Activated CD4-positive, alpha-beta T cell treated with anti-CD3 and anti-CD28 coated beads, Interleukin-2, Interleukin-4, amounts not matched to agents 100 ng/mL and 50 ng/mL, durations not matched to agents 16 hours and 8 hours (primary cell): ENCODE measurements around the gene KCNAB1.

Experiments used
- DNase-seq: peaks from one replicate; pipeline ENCODE4 v3.0.0-alpha.2; 2020; ENCODE audit warnings: low spot score

Gene KCNAB1

DNA sequence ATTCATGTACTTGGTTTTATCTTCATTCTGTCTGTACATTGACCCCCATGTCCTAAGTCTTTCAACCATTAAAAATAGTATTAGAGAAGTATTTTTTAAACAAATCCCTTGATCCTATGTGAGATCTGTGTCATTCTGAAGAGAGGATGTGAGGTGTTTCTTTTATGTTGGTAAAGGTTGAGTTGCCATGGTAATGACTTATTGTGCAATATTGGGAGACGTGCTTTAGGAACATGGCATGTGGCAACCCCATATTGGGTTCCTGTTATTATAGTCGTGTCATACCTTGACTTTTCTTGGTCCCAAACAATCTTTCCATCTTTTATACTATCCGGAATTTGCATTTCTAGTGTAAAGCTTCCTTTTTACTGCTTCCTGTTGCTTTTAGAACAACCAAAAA lies 203.1 kb downstream of the KCNAB1 start:
- DNase-seq, result no peak

DNA sequence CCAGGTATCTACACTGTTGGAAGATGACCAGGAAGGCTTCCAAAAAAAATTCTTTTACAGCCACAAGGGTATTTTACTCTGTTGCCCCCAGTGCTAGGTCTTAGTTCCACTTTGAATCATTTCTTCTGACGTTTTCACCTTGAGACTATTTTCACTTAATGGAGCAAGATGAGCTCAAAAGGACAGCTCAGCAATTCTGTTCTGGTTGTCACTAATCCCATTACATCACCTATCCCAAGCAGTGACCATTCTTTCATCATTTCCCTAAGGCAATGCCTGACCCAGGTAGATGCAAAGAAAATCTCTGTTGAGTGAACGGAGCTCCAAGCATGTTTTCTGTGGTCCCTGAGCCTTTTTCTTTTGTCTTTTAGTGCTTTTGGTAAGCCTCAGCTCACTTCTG lies 210.0 kb downstream of the KCNAB1 start:
- DNase-seq, result no peak

DNA sequence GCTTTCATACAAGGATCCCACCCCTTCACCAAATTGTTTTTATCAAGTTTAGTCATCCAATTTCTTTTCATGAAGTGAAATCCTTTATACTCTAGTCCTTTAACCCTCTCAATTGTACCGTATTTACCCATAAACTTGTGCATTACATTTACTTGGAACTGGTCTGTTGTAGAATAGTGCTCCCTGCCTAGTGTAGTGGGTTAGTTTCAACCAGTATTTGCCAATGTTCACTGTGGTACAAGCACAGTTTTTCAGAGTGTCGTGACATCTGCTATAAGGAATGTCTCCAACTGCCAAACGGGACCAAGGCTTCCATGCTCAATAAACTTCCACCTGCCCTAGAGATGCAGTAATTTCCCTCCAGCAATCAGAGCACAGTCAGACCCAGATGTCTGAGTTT lies 211.9 kb downstream of the KCNAB1 start:
- DNase-seq, result no peak

DNA sequence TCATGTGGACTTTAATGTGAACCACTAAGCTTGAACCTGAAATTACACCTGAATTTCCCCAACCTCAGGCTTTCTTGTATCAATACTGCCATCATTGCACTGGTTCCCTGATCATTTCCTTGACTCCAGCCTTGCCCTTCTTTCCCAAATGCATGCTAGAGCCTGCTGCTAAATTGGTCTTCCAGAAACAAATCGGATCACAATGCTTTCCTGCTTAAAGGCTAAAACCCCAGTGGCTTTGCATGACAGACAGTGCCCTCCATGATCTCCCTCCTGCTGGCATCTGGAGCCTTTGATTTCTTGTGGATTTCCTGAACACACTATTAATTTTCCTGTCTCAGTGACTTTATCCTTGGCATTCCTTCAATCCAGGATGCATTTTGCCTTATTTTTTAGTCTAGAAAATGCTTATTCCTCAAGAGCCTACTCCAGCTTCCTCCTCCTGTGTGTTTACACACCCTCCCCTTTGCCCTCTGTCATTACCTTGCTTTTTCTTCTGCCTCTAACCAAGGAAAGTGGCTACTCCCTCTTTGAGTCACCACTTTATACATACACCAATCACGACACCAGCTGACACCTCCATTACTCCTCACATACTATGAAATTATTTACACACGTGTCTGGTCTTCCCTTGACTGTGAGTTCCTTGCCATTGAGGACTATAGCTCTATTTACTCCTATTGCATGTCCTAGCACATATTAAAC lies 214.6 kb downstream of the KCNAB1 start:
- no peak for DNase-seq

DNA sequence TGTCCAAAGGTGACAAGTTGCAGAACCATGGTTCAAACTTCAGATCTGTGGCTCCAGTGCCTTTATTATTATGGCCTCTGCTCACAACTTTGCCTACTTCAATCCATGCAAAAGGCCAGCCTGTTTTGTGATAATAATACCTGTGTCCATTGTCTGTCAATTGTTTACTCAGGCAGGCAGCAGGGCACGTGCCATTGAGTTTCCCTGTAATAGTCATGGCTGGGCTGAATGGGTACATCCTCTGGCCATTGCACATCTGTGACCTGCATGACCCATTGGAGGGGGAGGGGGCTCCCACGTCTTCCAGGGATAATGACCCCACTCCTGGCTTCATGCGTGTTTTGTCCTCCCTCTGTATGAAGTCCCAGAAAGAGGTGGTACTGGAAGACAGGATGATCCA lies 219.1 kb downstream of the KCNAB1 start:
- no peak for DNase-seq

DNA sequence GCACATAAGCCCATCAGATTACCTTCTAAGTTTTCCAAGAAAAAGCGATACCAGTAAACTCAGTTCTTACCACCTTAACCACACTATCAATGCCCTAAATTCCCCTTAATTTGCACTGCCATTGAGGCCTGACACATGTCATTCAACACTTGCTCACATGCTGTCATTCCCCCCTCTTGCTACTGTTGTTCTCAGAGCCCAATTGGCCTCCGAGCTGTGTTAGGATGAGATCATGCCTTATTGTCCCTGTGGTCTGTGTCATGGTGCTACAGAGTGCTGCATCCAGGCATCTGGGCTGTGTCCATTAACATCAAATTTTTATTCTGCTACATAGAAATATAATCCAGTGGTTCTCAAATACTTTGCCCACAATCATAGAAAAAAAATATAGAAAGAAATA lies 221.0 kb downstream of the KCNAB1 start:
- DNase-seq, result no peak

DNA sequence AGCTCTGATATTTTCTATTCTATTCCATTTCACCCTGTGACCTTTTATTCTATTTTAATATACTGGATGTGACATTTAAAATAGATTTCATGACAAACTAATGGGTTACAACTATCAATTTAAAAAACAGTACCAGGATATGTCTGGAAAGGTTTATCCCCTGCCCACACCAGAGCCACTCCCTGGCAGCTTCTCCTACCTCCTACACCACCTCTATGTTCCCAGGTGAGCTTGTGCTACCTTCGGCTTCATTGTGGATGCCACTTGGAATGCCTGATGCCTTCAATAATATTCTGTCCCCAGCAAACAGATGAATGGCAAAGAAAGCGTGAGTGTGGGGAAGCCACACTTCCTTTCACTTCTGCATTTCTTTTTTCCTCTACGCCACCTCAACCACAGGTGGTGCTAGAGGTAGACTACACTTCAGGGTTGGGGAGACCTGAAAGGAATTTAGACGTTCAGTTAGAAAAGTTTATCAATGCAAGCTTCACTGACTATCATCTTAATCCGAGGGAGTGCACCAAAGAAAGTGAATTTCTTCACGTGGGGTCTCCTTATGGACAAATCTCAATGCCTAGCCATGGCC lies 221.5 kb downstream of the KCNAB1 start:
- DNase-seq, result no peak

DNA sequence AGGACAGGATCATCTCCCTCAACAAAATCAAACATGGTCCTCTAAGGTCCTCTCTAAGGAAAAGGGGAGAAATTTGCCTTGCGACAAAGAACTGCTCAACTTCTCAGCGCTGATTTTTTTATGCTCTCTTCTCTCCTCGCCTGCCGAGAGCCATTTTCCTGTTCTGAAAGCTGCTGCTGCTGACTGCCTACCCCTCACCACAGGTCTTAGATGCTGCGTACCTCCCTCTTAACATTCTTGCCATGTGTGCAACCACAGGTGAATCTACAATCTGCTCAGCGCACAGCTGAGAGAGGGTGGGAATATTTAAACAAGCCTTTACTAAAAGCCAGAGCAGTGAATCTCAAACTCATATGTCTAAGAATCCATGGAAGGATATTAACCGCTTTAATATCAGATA lies 223.8 kb downstream of the KCNAB1 start:
- DNase-seq, result no peak

DNA sequence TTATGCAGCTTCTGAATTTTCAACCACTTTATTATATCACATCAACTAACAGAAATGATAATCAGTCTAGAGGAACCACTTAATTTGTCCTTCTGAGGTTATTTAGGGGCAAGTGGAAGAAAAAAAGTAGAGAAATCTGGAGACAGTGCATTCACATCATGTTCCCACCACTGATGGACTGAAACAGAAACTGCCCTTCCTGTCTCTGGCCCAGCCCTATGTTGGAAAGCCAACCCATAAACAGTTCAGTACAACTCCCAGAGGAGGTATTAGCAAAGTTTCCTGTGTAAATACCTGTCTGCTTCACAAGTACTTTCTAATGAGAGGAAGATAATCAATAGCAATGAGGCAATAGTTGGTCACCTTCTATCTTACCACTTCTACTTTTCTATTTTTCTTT lies 228.7 kb downstream of the KCNAB1 start:
- no peak for DNase-seq

DNA sequence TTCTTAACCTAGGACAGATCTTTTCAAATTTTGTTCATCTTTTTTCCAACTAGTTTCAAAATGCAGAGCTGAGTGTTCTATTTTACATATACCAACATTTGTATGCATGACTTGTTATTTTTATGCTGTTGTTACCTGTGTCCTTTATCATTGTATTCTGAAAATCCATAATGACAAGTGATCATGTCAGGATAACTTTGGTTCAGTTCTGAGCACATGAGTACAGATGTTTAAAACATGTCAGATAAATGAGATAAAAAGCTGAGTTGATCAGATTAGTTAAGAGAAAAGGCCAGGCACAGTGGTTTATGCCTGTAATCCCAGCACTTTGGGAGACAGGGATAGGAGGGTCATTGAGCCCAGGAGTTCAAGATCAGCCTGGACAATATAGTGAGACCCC lies 229.6 kb downstream of the KCNAB1 start:
- no peak for DNase-seq

DNA sequence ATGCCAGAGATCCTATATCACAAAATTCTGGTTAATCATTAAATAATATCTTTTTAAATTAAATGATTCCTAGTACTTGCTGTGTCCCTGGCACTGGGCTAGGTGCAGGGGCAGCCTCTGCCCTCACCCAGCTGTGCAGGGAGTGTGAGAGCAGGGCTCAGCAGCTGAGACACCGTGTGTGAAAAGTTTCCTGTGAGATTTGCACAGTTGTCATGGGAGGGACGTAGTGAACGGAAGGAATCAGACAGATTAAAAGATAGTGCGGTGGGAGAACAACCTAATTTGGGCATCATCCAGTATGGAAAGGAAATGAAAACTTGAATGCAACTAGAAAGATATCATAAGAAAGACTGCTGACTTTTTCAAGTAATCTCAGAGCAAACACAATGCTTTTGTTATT lies 230.4 kb downstream of the KCNAB1 start:
- DNase-seq, result no peak

DNA sequence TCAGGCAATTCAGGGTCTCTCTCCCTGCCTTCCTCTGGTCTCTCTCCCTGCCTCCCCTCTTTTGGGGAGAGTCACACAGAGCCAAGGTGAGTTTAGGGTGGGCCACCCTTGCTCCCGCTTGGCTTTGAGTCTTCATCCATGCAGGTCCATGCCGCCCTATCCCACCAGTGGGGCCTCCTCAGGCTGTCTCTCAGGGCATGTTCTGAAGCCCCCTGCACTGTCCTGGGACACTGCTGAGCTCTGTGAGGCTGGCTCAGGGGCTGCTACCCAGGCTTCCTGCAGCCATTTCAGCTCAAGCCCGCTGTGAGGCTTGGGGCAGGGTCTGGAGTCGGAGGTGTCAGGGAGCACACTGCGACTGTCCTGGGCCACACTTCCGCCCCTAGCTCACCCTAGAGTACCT lies 231.4 kb downstream of the KCNAB1 start:
- DNase-seq, result no peak

DNA sequence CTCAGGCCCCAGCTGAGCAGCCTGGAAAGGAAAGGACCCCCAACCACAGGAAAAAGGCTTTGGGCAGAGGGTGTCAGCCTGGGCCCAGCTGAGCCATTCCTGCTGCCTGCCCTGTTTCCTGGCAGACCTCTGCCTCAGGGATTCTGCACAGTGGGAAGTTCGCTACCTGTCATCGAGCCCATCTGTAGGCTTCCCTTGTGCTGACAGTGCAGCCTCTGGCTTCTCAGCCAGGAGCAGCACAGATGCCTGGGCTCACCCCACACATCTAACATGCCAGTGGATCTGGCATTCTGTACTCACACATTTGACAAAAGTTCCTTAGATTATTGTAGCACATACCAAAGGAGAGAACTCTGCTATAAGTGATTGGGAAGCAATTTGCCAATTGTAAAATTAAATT lies 232.3 kb downstream of the KCNAB1 start:
- no peak for DNase-seq

DNA sequence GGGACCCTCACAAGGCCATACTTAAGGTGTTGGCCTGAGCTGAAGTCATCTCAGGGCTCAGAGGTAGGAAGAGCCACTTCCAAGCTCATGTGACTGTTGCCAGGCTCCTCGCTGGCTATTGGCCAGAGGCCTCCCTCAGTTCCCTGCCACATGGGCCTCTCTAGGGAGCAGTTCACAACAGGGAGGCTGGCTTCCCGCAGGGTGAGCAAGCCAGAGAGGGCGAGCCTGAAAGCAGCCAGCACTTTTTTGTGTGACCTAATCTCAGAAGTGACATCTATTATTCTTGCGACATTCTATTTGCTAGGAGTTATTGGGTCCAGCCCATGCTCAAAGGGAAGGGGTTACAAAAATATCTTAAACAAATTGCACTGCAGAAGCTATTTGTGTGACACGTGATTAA lies 233.2 kb downstream of the KCNAB1 start:
- DNase-seq, result no peak

DNA sequence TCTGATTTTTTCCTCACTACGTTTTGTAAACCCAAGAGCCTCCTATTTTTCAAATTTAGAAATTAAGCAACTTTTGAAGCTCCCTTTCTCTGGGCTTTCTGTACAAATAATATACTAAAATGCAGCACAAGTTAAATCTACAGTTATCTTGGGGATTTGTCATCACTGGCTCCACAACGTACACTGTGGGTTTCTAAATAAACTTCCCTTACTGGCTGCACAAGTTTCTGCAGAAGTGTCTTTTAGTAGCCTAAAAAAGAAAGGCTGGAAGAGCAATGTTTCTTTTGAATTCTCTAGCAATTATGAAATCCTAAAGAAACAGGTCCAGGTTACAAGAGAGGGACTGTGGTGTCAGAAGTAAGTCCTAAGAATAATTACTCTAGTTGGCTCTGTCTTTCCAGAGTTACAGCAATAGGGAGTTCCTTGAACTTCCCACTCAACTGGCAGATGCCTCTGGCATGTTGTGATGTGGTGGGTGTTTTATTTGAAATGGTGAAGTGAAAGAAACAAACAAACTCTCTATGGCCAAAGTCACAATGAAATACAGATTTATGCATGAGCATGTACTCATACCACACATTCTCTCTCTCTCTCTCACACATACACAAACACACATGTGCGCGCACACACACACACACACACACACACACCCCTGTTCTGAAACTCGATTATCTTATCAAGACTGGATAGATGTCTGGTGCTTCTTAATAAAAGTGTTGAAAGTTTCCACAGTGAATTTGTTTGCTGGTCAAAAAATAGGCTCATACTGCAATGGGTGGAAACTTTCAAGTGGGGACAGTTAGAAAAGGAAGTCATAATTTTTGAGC lies 236.4 kb downstream of the KCNAB1 start:
- DNase-seq, result no peak

DNA sequence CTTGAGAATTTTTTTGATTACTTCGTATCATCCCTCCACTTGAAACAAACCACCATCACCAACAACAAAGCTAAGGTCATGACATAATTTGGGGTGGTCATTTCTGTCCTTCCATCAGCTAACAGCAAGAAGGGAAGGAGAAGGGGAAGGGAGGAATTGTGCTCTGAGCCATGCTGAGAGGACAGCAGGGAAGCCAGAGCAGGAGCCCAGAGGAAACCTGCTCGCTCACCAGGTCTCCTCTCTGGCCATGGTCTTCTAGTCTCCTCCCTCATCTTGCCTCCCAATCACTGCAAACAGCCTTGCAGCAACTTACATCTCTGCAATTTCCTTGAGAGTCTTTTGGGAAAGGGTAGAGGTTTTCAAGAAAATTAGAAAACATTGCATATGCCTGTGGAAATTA lies 237.9 kb downstream of the KCNAB1 start:
- no peak for DNase-seq

DNA sequence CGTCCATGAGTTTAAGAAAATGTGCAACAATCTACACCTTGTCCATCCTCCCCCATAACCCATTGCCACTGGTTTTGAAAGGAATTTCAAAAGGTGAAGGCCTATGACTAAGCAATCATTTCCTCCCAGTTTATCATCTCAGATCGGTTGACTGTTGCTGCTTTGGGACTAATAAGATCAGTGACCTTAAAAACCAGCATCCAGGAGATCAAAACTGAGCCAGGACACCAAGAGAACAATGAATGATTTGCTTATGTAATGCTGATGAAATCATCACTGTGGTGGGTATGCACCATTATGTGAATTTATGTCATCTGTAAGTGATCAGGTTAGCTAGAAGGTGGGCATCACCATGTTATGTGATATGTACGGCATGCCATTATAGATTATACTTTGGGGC lies 239.0 kb downstream of the KCNAB1 start:
- no peak for DNase-seq

DNA sequence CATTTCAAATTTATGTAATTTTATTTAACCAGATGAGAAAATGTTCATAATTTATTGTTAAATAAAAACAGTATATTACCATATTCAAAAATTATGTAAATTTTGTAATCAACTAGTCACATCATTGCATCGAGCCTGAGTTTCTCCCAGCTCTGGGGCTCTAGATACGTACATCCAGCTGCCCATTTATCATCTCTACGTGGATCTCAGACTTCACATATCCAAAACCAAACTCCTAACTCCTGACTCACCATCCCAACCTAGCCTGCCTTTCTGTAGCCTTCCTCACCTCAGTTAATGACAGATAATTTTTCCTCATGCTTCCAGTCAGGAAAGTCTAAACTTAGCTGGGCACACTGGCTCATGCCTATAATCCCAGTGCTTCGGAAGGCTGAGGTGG lies 239.7 kb downstream of the KCNAB1 start:
- no peak for DNase-seq

DNA sequence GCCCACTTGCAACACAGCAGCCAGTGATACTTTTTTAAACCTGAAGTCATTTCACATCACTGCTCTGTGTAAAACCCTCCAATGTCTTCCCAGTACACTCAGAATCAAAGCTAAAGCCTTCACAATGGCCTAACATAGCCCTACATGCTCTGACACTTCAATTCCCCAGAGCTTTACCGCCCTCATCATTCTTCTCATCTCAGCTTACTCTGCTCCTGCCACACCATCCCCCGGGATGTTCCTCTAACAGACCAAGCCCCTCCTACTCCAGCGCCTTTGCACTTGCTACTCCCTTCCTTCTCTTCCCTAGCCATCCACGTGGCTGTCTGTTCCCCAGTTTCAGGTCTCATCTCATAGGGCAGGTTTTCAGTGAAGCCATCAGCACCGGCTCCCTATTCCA lies 240.6 kb downstream of the KCNAB1 start:
- DNase-seq, result no peak

DNA sequence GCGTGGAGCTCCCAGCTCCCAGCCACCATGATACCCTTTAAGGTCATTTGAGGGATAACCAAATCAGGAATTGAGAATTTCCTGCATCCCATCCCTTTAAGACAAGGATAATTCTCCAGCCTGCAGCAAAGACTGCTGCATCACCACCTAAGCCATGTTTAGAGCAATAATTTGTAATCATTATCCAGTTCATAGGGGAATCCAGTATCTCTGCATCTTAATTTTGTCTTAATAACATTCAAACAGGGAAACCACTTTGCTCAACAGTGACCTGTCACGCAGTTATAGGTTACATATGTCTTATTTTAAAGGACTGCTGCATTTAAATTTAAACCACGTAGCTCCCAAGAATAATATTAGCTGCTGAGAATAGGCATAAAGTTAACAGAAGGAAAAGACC lies 246.2 kb downstream of the KCNAB1 start:
- DNase-seq, result no peak

DNA sequence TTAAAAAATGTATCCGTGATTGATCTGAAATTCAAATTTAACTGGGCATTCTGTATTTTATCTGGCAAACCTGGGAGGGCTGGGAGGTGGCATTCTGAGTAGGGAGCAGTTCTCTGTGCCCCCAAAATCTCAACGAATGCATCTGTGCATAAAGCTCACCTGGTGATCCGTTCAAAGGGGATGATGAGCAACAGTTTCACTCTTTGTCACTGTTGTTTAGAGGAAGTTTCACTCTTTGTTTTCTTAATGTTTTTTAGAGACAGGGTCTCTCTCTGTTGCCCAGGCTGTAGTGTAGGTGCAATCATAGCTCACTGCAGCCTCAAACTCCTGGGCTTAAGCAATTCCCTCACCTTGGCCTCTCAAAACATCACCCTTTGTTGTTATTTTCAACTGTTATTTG lies 247.8 kb downstream of the KCNAB1 start:
- peak; percentile 15 for DNase-seq

DNA sequence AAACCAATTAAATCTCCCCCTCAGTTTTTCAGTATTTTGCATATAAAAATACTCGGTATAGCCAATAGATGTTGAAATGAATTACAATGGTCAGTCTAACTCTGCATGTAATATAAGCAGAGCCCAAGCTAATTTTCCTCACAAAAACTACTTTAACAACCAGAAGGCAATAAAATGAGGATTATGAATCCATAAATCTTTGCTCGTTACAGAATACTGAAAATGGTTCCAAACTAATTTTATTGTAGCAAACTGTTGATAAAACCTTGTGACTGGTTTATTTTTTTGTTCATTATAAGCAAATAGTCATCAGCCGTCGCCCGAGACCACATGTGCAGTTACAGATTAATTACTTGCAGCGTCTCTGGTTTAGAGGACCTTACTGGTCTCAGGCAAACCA lies 251.3 kb downstream of the KCNAB1 start:
- DNase-seq, result no peak

DNA sequence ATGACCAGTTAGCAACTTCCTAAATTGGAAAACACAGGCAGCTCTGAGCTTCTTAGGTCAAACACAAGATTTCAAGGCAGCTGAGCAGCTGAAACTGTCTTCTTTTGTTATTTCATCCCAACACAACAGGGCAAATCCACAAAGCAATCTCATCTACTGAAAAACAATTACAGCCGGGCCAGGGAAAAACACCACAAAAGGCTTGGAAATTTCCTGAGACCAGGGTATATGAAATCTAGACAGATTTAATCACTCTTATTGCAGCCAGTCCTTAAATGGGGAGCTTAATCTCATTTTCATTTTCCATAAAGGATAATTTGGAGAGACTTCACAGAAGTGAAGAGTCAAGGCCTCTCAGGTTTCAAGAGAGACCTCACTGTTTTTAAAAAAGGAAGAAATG lies 252.7 kb downstream of the KCNAB1 start:
- no peak for DNase-seq

DNA sequence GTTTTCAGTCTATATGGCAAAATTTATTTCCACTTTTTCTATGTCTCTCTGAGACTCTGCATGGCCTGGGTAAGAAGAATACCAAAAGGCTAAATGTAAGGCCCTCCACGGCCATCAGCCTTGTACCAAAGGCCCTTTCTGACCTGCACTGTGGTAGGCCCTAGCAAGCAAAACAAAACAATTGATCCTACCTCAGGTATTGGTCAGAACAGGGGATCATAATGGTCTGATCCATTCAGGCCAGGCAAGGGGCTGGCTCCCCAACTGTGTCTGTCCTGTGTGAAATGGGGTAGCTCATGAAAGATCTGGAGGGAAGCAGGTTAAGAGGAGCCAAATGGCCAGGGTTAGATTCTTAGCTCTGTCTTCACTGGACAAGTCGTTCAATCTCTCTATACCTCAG lies 253.3 kb downstream of the KCNAB1 start:
- no peak for DNase-seq
